ENCODE data around the gene TGFBR3.

The TGFBR3 gene

GRCh38 chr1:91803847-91804545 is 82.0 kb downstream of the TGFBR3 start:
- no peak overlapping the region for H3K4me3 ChIP-seq (replicated peaks in 1 of 2; ENCODE audit: low read depth in 2 of 2, low read length in 2 of 2)
- TF ChIP-seq CTCF (IDR thresholded peaks at IDR 0.05; ENCODE audit: low read depth, low read length), result no peak
- peak in 1 of 2 donors; percentile 29 for DNase-seq (ENCODE audit: low read depth in 2 of 2)

DNA sequence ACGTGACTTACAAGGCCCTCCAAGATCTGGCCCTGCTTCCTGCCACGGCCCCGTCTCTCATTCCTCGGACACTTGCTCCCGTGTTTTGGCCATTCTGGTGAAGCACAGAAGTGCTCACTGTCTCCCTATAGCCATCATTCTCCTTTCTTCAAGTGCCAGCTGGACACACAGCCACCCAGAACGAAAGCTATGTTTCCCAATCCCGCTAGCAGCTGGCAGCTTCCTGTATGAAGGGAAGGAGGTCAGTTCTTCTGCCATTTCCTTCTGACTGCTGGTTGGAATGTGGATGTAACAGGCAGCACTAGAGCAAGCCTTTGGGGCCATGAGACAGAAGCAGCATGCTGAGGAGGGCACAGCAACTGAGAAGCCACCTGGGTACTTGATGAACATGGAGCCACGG is 82.8 kb downstream of the TGFBR3 start:
- TF ChIP-seq CTCF (IDR thresholded peaks at IDR 0.05; ENCODE audit: low read depth, low read length), result no peak
- DNase-seq (ENCODE audit: low read depth in 2 of 2), result peak in 1 of 2 donors; percentile 32
- no peak overlapping the region for H3K4me3 ChIP-seq (replicated peaks in 1 of 2; ENCODE audit: low read depth in 2 of 2, low read length in 2 of 2)

DNA sequence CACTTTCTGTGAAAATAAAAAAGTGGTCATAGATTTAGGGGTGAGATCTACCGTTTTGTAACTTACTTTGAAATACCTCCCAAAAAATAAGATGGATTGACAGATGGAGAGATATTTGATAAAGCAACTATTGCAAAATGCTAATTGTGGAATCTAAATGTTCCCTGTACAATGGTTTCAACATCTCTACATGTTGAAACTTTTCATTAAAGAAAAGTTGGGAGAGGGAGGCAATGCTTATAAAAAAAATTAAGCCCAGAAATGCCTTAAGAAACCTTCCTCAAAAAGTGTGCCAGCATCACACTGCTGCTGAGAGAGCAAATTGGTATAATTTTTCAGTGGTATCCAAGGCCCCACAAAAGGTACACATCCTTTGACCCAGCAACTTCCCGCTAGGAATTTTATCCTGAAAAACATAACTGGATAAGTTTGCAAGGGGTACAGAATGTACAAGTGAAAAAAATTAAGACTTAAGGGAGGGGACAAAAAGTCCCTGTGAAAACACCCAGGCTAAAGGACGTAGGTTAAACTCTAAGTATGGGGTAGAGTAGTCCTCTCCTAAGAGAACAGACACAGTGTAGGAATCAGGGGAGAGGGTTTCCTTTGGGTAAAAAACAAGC is 84.3 kb downstream of the TGFBR3 start:
- peak in 1 of 2 donors; percentile 48 for DNase-seq (ENCODE audit: low read depth in 2 of 2)
- H3K4me3 ChIP-seq (replicated peaks in 1 of 2; ENCODE audit: low read depth in 2 of 2, low read length in 2 of 2), result no peak overlapping the region
- no peak for TF ChIP-seq CTCF (IDR thresholded peaks at IDR 0.05; ENCODE audit: low read depth, low read length)

DNA sequence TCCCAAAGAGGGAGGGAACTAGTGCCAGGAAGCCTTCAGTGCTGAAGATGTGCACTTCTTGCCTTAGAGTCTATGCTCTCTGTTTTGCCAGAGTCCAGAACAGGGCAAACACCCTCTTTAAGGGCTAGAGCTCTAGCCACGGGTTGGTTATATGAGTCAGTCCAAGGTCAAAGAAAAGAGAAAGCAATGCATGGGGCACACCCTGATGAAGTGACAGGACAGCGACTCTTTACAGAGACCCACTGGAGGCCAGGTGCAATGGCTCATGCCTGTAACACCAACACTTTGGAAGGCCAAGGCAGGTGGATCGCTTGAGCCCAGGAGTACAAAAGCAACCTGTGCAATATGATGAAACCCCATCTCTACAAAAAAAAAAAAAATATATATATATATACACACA is 86.1 kb downstream of the TGFBR3 start:
- DNase-seq (ENCODE audit: low read depth in 2 of 2), result no peak
- H3K4me3 ChIP-seq (replicated peaks in 1 of 2; ENCODE audit: low read depth in 2 of 2, low read length in 2 of 2), result no peak overlapping the region
- TF ChIP-seq CTCF (IDR thresholded peaks at IDR 0.05; ENCODE audit: low read depth, low read length), result no peak

DNA sequence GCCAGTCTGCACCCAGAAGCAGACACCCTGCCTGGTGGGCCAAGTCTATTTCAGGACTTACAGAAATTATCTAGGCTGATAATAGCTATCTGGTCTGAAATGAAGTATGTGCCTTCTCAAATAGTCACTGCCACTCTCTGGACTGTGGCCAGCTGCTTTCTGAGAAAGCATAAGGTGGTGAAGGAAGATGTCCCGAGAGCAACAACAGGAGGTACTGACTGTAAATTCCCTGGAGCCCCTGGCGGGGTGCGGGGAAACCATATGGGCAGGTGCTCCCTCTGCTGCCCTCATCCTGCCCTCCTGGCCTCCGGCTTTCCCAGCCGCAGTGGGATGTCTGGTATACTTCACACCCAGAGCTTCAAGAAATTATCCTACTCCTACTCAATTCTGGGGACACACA is 86.8 kb downstream of the TGFBR3 start:
- no peak for TF ChIP-seq CTCF (IDR thresholded peaks at IDR 0.05; ENCODE audit: low read depth, low read length)
- no peak for DNase-seq (ENCODE audit: low read depth in 2 of 2)
- H3K4me3 ChIP-seq (replicated peaks in 1 of 2; ENCODE audit: low read depth in 2 of 2, low read length in 2 of 2), result no peak overlapping the region

DNA sequence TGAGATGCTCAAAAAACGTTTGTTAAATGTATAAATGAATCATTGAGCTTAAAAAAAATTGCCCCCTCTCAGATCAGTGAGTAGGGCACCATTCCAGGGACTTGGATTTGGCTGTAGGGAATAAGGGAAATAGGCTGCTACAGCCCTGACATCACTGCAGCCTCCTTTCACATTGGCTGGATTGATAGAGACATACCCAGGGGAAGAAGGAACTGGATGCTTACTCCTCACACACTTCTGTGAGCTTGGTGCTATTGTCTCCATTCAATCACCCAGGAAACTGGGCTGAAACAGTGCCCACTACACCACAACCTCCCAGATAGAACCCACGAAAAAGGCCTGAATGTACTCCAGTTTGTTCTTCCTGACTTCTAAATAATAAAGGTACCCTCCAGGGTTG is 87.2 kb downstream of the TGFBR3 start:
- no peak overlapping the region for H3K4me3 ChIP-seq (replicated peaks in 1 of 2; ENCODE audit: low read depth in 2 of 2, low read length in 2 of 2)
- peak in 1 of 2 donors; percentile 70 for DNase-seq (ENCODE audit: low read depth in 2 of 2)
- TF ChIP-seq CTCF (IDR thresholded peaks at IDR 0.05; ENCODE audit: low read depth, low read length), result no peak

Data from cardiac fibroblast (primary cell).